HepG2 (cell line): ENCODE results near the gene MEGF11. TPM values are rescaled to one million over a fixed set of nuclear protein-coding genes. Genes with fewer than 3 reads are reported as not detected.

Experiments
- ASH2L ChIP-seq: fragments of 300-600, 200-600 bp; sonication (generic); IDR thresholded peaks from 2 replicates; pipeline ENCODE4 v1.7.0; 2017; ENCODE audit warnings: low read depth, mild to moderate bottlenecking, moderate library complexity, mixed read lengths, low read length; ENCODE audit not compliant: insufficient read length
- MAZ ChIP-seq, 2 experiments: sonication (generic) in 1 of 2; formaldehyde crosslinking in 1 of 2; IDR thresholded peaks; 2 replicates each; pipeline versions ENCODE4 v1.5.0 to v1.6.1; 2012 to 2020; ENCODE audit warnings: low read depth in 2 of 2, mild to moderate bottlenecking in 2 of 2, borderline replicate concordance in 1 of 2, improper control_type of control experiment in 1 of 2, low read length in 1 of 2, missing genetic modification reagents in 1 of 2, moderate library complexity in 1 of 2
- RXRA ChIP-seq: sonication (generic); formaldehyde crosslinking; IDR thresholded peaks from 2 replicates; pipeline ENCODE4 v1.5.1; 2020; ENCODE audit warnings: missing genetic modification reagents
- SNAI1 ChIP-seq: sonication (generic); formaldehyde crosslinking; IDR thresholded peaks from 2 replicates; pipeline ENCODE4 v1.5.0; 2020; ENCODE audit warnings: mild to moderate bottlenecking, missing genetic modification reagents, borderline replicate concordance
- TBX2 ChIP-seq: sonication (generic); formaldehyde crosslinking; IDR thresholded peaks from 2 replicates; pipeline ENCODE4 v1.5.0; 2020; ENCODE audit warnings: missing genetic modification reagents, mild to moderate bottlenecking, borderline replicate concordance
- ZNF530 ChIP-seq: sonication (generic); formaldehyde crosslinking; IDR thresholded peaks from 2 replicates; pipeline ENCODE4 v1.5.0; 2020; ENCODE audit warnings: low read depth, mild to moderate bottlenecking, missing genetic modification reagents
- ZNF563 ChIP-seq: sonication (generic); formaldehyde crosslinking; IDR thresholded peaks from 2 replicates; pipeline ENCODE4 v1.8.0; 2022; ENCODE audit warnings: mild to moderate bottlenecking, moderate library complexity, missing genetic modification reagents
- ZNF790 ChIP-seq: sonication (generic); formaldehyde crosslinking; IDR thresholded peaks from 2 replicates; pipeline ENCODE4 v1.8.0; 2022; ENCODE audit warnings: missing genetic modification reagents, mild to moderate bottlenecking, borderline replicate concordance
- polyA plus RNA-seq, 8 experiments: library from polyadenylated mRNA; depleted of rRNA in 3 of 8; stranded (reverse) in 7 of 8; unstranded in 1 of 8; fragments of >200 nt; fragmentation: Illumina TruSeq in 4 of 8; extraction: Trizol in 4 of 8; gene quantifications; 2 replicates each; pipeline versions ENCODE4 v1.2.1 to v1.2.3, GENCODE V29; 2011 to 2016; ENCODE audit warnings: low read depth in 4 of 8, missing spikeins in 1 of 8, mixed read lengths in 1 of 8; ENCODE audit not compliant: insufficient read depth in 1 of 8
- total RNA-seq, 5 experiments: library from RNA; depleted of rRNA; stranded (reverse); fragments of >200 nt; fragmentation: Illumina TruSeq; extraction: Trizol; gene quantifications; 2 replicates each; pipeline ENCODE4 v1.2.3, GENCODE V29; 2016; ENCODE audit warnings: low read depth in 1 of 5
- TF ChIP-seq, protein P1 (sequence below): sonication (generic); formaldehyde crosslinking; IDR thresholded peaks from 2 replicates; pipeline ENCODE4 v1.5.1; 2020; ENCODE audit warnings: missing genetic modification reagents, mild to moderate bottlenecking, borderline replicate concordance
- TF ChIP-seq, protein P2 (sequence below): sonication (generic); formaldehyde crosslinking; IDR thresholded peaks from 2 replicates; pipeline ENCODE4 v1.5.0; 2020; ENCODE audit warnings: missing genetic modification reagents
- TF ChIP-seq, protein P3 (sequence below): sonication (generic); formaldehyde crosslinking; IDR thresholded peaks from 2 replicates; pipeline ENCODE4 v1.4.0; 2020; ENCODE audit warnings: mild to moderate bottlenecking, missing genetic modification reagents
- TF ChIP-seq, protein P4 (sequence below): sonication (generic); formaldehyde crosslinking; IDR thresholded peaks from 2 replicates; pipeline ENCODE4 v1.4.0; 2020; ENCODE audit warnings: missing genetic modification reagents

MEGF11 gene
- total and polyA plus RNA-seq, 2 of the 13 experiments (the other 11 are each of a cell fraction or from before 2014, with no cell fraction given): not detected

DNA sequence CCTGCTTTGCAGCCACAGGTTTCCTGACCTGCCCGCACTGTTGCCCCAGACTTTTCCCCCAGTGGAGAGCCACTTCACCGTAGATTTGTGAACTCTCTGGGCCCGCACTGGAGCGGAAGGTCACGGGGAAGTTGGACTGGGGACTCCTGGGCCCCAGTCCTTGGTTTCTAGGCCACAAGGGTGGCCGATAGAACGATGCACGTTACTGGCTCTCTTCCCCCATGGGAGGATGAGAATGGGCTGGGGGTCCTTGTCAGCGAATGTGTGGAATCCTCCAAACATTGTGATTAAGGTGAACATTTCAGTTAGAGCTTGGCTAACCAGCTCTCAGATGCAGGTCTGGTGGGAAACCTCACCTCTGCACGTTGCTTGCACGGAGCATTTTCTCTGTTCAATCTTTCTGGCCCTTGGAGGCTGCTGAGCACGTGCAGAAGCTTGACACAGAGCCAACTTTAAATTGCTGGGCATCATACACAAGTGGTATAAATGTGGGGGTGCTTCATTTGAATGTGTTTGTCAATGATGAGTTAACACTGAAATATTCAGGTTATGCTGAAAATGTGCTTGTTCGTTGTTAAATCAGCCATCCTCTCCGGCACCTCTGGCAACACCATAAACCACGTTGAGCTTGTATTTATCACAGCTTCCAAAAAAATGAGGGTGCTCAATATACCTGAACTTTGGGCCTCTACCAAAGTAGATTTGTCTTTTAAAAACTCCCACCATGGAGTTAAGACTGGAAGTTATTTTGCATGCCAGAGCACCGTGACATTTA is 40.8 kb upstream of the MEGF11 start (continued):
- TF ChIP-seq, protein P1, sequence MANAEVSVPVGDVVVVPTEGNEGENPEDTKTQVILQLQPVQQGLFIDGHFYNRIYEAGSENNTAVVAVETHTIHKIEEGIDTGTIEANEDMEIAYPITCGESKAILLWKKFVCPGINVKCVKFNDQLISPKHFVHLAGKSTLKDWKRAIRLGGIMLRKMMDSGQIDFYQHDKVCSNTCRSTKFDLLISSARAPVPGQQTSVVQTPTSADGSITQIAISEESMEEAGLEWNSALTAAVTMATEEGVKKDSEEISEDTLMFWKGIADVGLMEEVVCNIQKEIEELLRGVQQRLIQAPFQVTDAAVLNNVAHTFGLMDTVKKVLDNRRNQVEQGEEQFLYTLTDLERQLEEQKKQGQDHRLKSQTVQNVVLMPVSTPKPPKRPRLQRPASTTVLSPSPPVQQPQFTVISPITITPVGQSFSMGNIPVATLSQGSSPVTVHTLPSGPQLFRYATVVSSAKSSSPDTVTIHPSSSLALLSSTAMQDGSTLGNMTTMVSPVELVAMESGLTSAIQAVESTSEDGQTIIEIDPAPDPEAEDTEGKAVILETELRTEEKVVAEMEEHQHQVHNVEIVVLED: no peak
- TF ChIP-seq ZNF790 (peak; percentile 21; the same call in 1 of the 2 replicates), ASH2L (peak; percentile 42), ZNF563 (CRISPR knock-in tag) (no peak), TBX2 (CRISPR knock-in tag) (peak; percentile 13; the same call in 1 of the 2 replicates), RXRA (CRISPR knock-in tag) (0 out of 2 replicates have a peak, but pooled peaks have one; percentile 51), ZNF530 (CRISPR knock-in tag) (no peak), MAZ (IDR thresholded peaks at IDR 0.05; ENCODE audit: borderline replicate concordance, low read depth, low read length) (no peak), MAZ (CRISPR knock-in tag; IDR thresholded peaks at IDR 0.05; ENCODE audit: low read depth) (no peak), SNAI1 (peak; percentile 24; the same call in 1 of the 2 replicates)
- TF ChIP-seq, protein P2, sequence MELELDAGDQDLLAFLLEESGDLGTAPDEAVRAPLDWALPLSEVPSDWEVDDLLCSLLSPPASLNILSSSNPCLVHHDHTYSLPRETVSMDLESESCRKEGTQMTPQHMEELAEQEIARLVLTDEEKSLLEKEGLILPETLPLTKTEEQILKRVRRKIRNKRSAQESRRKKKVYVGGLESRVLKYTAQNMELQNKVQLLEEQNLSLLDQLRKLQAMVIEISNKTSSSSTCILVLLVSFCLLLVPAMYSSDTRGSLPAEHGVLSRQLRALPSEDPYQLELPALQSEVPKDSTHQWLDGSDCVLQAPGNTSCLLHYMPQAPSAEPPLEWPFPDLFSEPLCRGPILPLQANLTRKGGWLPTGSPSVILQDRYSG: 0 out of 2 replicates have a peak, but pooled peaks have one; percentile 29
- TF ChIP-seq, protein P3, sequence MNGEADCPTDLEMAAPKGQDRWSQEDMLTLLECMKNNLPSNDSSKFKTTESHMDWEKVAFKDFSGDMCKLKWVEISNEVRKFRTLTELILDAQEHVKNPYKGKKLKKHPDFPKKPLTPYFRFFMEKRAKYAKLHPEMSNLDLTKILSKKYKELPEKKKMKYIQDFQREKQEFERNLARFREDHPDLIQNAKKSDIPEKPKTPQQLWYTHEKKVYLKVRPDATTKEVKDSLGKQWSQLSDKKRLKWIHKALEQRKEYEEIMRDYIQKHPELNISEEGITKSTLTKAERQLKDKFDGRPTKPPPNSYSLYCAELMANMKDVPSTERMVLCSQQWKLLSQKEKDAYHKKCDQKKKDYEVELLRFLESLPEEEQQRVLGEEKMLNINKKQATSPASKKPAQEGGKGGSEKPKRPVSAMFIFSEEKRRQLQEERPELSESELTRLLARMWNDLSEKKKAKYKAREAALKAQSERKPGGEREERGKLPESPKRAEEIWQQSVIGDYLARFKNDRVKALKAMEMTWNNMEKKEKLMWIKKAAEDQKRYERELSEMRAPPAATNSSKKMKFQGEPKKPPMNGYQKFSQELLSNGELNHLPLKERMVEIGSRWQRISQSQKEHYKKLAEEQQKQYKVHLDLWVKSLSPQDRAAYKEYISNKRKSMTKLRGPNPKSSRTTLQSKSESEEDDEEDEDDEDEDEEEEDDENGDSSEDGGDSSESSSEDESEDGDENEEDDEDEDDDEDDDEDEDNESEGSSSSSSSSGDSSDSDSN (CRISPR knock-in tag): peak; percentile 32; the same call in 1 of the 2 replicates
- TF ChIP-seq, protein P4, sequence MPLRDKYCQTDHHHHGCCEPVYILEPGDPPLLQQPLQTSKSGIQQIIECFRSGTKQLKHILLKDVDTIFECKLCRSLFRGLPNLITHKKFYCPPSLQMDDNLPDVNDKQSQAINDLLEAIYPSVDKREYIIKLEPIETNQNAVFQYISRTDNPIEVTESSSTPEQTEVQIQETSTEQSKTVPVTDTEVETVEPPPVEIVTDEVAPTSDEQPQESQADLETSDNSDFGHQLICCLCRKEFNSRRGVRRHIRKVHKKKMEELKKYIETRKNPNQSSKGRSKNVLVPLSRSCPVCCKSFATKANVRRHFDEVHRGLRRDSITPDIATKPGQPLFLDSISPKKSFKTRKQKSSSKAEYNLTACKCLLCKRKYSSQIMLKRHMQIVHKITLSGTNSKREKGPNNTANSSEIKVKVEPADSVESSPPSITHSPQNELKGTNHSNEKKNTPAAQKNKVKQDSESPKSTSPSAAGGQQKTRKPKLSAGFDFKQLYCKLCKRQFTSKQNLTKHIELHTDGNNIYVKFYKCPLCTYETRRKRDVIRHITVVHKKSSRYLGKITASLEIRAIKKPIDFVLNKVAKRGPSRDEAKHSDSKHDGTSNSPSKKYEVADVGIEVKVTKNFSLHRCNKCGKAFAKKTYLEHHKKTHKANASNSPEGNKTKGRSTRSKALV (CRISPR knock-in tag): 0 out of 2 replicates have a peak, but pooled peaks have one; percentile 7
